ENCODE results near the gene ANO1. TPM values are rescaled to one million over a fixed set of nuclear protein-coding genes. Genes with fewer than 3 reads are reported as not detected.

ANO1 gene
- total RNA-seq, 1 experiment from 2014 or later, result 10.9 TPM

DNA sequence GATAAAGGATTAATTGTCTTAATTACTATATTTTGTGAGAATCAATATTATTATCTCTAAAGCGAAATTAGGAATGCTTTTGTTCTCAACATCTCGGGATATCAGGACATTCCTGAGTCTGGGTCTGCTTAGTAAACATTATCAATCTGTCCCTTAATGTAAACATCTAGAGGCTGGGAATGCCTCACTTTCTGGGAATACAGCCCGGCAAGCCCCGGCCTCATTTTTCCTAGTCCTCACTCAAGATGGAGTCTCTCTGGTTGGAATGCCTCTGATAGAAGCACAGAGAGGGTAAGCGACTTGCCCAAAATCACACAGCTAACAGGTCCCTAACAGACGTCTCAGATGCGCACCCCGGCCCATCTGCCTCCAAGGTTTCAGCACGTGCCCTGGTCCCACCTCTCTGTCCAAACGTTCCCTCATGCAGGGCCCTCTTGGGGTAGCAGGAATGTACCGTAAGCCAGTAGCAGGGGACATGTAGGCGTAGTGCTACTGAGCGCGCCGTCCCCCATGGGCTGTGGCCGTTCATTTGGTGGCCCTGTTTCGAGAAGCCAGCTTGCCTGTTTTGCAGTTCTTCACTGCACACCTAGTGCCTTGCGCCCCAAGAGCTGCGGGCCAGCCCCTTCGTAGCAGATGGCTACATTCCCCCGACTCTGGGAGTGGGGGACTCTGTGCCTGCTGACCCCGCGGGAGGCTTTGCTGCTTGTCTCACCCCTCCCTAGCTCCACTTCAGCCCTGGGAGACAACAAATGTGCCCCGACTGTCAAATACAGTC is 62.8 kb downstream of the ANO1 start:
- Histone ChIP-seq H3K56ac (ENCODE audit: insufficient read length, low read depth, low read length) (no peak overlapping the region), H3K9ac (ENCODE audit: extremely low read depth, insufficient read length, low read length) (no peak overlapping the region), H2AK5ac (ENCODE audit: insufficient read length, low read length) (no peak overlapping the region), H3K14ac (ENCODE audit: insufficient read depth, low read length) (peak overlapping the region; percentile 17; the same call in 1 of the 2 replicates), H4K8ac (replicated peaks; ENCODE audit: insufficient read length, low read depth, low read length) (no peak overlapping the region), H2AFZ (ENCODE audit: low read length) (no peak overlapping the region), H3K79me2 (ENCODE audit: insufficient read depth, low read length) (no peaks in the 10 kb centered on the region), H2BK120ac (ENCODE audit: low read depth, low read length, poor library complexity, severe bottlenecking) (no peak overlapping the region), H2BK12ac (ENCODE audit: insufficient read length, low read depth, low read length) (no peak overlapping the region), H4K91ac (ENCODE audit: insufficient read length, low read depth, low read length) (no peak overlapping the region), H2BK15ac (ENCODE audit: low read depth, low read length) (no peak overlapping the region), H3K9me3 (ENCODE audit: control insufficient read depth, low read depth, low read length) (no peaks in the 10 kb centered on the region), H3K4me2 (ENCODE audit: insufficient read depth, insufficient read length, low read length) (peak overlapping the region; percentile 34), H2BK5ac (ENCODE audit: insufficient read length, low read length) (no peak overlapping the region), H3K27me3 (ENCODE audit: insufficient read depth, low read length) (no peaks in the 10 kb centered on the region; the same call in 1 of the 2 replicates), H3K27ac (ENCODE audit: insufficient read length, low read depth, low read length) (no peak overlapping the region), H3K23me2 (ENCODE audit: insufficient read length, low read depth, low read length, poor library complexity, severe bottlenecking) (no peaks in the 10 kb centered on the region), H3K79me1 (ENCODE audit: insufficient read depth, low read depth, low read length, poor library complexity, severe bottlenecking) (no peaks in the 10 kb centered on the region), H3K4me1 (ENCODE audit: insufficient read depth, low read length) (peaks cover 4% of the 10 kb centered on the region; the same call in 1 of the 2 replicates), H4K5ac (ENCODE audit: insufficient read length, low read depth, low read length) (peak overlapping the region; percentile 12), H2BK20ac (ENCODE audit: low read depth, low read length, poor library complexity, severe bottlenecking) (no peak overlapping the region), H3K18ac (ENCODE audit: insufficient read length, low read depth, low read length) (no peak overlapping the region), H3K4ac (ENCODE audit: low read depth, low read length) (no peak overlapping the region), H3K23ac (ENCODE audit: insufficient read length, low read depth, low read length) (no peak overlapping the region), H4K20me1 (ENCODE audit: control insufficient read depth, insufficient read depth, insufficient read length) (no peaks in the 10 kb centered on the region), H3T11ph (ENCODE audit: low read length) (no peak overlapping the region)
- Mint-ChIP-seq H3K4me3 (peak overlapping the region; percentile 42 to 79), H3K36me3 (ENCODE audit: insufficient read depth in 1 of 3, low read depth in 3 of 3) (peaks cover 0 to 3% (median 0%) of the 10 kb centered on the region in 3 experiments; a peak in 2 of 7 replicates), H3K4me1 (peaks cover 44 to 48% of the 10 kb centered on the region in 2 experiments), H3K27ac (peak overlapping the region; percentile 30 to 79 (median 68); a peak in 4 of 7 replicates), H3K9me3 (no peaks in the 10 kb centered on the region; a peak in 1 of 5 replicates), H3K27me3 (ENCODE audit: low read depth) (peaks cover 38% of the 10 kb centered on the region)
- DNase-seq, result no peak
- no CpG with 5 or more reads among the region's 24 CpGs for WGBS (ENCODE audit: extremely low coverage, insufficient read length, low lambda C conversion rate)
- TF ChIP-seq, protein P1, sequence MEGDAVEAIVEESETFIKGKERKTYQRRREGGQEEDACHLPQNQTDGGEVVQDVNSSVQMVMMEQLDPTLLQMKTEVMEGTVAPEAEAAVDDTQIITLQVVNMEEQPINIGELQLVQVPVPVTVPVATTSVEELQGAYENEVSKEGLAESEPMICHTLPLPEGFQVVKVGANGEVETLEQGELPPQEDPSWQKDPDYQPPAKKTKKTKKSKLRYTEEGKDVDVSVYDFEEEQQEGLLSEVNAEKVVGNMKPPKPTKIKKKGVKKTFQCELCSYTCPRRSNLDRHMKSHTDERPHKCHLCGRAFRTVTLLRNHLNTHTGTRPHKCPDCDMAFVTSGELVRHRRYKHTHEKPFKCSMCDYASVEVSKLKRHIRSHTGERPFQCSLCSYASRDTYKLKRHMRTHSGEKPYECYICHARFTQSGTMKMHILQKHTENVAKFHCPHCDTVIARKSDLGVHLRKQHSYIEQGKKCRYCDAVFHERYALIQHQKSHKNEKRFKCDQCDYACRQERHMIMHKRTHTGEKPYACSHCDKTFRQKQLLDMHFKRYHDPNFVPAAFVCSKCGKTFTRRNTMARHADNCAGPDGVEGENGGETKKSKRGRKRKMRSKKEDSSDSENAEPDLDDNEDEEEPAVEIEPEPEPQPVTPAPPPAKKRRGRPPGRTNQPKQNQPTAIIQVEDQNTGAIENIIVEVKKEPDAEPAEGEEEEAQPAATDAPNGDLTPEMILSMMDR (conservative IDR thresholded peaks at IDR 0.05), result no peak

Data from H9 (cell line).